Measurements from ENCODE around the gene PPP4R2.
A peak's percentile ranks its signal among the peaks of the same experiment; 100 is the strongest.

Gene PPP4R2

GRCh38 chr3:73069775-73070444, 73.3 kb downstream of the PPP4R2 start:
- no peak for DNase-seq (ENCODE audit: low read depth in 2 of 2)

- no peak for DNase-seq (ENCODE audit: low read depth in 2 of 2)
Measured at GRCh38 chr3:73070675-73071575, 74.3 kb downstream of the PPP4R2 start.

DNA sequence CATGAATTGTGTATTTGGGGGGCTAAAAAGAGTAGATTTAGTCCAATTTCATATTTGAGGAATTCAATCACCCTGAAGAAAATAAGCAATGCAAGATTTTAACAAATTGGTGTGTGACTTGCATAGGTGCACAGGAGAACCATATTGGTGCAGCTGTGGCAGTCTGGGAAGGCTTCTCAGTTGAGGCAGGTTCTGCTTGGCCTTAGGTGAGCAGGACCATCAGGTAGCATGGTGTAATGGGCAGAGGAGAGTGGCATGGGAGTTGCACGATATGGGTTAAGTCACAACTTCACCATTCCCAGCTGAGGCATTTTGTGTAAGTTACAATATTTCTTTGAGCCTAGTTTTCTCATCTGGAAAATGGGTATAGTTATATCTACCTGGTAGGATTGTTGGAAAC, 75.3 kb downstream of the PPP4R2 start:
- no peak for DNase-seq (ENCODE audit: low read depth in 2 of 2)

GRCh38 chr3:73072634-73073033, 76.0 kb downstream of the PPP4R2 start:
- DNase-seq (ENCODE audit: low read depth in 2 of 2): no peak

- DNase-seq (ENCODE audit: low read depth in 2 of 2): no peak
Measured at GRCh38 chr3:73073091-73073707, 76.6 kb downstream of the PPP4R2 start.

GRCh38 chr3:73074781-73075180, 78.2 kb downstream of the PPP4R2 start:
- DNase-seq (ENCODE audit: low read depth in 2 of 2): no peak

DNA sequence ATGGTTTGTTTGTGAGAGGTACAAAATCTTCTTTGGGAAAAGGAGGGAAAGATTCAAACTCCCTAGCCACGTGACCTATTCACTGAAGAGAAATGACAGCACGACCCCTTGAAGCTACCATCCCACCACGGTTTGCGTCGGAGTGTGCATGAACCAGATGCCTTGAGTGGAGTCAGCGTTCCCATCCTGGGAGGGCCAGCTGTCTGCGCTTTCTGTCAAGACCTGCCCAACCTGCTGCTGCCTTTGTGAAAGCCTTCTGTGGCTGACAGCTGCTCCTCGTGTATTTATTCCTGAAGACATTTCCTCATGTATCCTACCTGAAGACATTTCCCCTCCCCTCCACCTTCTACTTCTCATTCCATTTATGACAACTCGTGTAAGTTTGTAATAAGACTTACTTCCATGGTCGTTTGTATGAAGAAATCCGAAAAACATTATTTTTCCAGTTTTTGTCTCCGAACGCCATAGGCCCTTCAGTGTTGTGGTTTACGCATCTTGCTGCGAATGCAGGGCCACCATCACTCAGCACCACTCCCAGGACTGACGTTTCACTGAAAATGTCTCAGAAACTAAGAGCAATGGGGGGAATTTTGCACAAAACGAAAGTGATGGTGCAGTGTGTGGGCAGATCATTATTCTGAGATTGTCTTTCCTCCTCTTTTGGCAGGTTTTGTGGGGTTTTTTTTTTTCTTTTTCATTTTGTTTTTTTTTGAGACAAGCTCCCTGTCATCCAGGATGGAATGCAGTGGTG, 83.8 kb downstream of the PPP4R2 start:
- peak in 1 of 2 donors; percentile 3 for DNase-seq (ENCODE audit: low read depth in 2 of 2)

GRCh38 chr3:73081140-73081539, 84.5 kb downstream of the PPP4R2 start:
- no peak for DNase-seq (ENCODE audit: low read depth in 2 of 2)

- DNase-seq (ENCODE audit: low read depth in 2 of 2): no peak
Measured at GRCh38 chr3:73084170-73084569, 87.6 kb downstream of the PPP4R2 start.

DNA sequence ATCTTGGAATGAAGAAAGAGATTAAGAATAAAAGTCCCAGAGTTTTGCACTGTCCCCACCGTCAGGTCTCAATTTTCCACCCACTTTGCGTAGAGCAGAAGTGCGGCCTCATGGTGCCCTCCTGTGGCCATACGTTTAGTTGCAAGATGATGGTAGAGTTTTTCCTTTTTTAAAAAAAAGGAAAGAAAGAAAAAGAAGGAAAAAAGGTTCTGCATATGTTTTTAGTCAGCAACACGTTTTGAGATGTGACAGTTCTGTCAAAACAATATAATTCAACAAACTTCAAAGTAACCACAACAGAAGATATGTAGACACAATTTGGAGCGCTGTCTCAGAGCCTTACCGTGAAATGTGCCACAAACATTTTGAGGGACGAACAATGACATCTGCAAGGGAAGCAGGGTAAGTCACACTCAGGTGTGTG, 89.5 kb downstream of the PPP4R2 start:
- peak; percentile 30 to 45 for DNase-seq (ENCODE audit: low read depth in 2 of 2)

- DNase-seq (ENCODE audit: low read depth in 2 of 2): no peak
Measured at GRCh38 chr3:73094129-73094528, 97.5 kb downstream of the PPP4R2 start.

DNA sequence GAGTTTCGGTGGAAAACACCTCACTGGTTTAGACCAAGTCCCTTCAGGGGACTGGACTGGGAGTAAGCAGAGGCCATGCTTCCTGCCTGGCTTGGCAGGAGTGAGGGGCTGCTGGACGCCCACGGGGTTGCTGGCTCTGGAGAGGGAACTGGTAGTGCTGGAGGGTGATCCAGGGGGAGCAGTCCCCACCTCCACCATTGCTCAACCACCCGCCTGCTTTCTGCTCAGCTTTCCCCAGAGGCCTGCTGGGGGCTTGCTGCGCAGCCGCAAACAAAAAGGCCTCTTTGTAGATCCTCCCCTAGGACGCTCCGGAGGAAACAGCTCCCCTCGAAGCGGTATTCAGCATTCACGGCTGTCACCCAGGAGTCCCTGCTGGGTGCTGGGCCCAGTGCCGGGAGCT, 98.3 kb downstream of the PPP4R2 start:
- no peak for DNase-seq (ENCODE audit: low read depth in 2 of 2)

DNA sequence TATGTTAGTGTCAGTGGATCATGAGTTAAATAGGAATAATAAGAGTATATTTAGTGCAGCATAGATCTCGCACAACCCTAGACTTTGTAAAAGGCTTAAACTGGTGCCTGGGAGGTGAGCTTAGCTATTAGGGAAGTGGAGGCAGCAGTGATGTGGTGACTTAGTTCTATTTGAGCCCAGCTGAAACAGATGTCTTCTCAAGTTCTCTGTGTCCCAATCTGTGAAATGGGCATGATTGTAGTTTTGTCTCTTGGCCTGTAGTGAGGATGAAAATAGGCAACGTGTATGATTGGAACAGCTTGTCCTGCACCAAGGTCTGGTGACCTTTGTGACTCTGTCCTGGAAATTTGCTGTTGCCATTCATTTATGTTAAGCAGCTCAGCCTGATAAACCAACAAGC, 99.6 kb downstream of the PPP4R2 start:
- DNase-seq (ENCODE audit: low read depth in 2 of 2): no peak

GRCh38 chr3:73098026-73098425, 101.4 kb downstream of the PPP4R2 start:
- DNase-seq (ENCODE audit: low read depth in 2 of 2): no peak

DNA sequence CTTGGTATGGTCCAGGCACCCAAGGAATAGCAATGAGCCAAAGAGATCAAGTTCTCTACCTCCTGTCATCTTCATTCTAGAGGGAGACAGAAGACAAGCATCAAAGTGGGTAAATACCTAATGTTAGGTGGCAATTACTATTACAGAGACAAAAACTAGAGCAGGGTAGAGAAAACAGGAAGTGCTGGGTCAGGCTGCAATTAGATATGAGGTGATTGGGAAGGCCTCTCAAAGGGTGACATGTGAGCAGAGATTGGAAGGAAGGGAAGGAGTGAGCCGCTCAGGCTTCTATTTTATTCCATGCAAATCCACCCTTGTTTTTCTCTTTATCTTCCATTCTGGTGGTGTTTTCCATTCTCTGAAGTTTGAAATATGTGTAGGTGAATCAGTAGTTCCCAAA, 102.3 kb downstream of the PPP4R2 start:
- DNase-seq (ENCODE audit: low read depth in 2 of 2): no peak

GRCh38 chr3:73100741-73101559, 104.3 kb downstream of the PPP4R2 start:
- DNase-seq (ENCODE audit: low read depth in 2 of 2): peak; percentile 63 to 72

DNA sequence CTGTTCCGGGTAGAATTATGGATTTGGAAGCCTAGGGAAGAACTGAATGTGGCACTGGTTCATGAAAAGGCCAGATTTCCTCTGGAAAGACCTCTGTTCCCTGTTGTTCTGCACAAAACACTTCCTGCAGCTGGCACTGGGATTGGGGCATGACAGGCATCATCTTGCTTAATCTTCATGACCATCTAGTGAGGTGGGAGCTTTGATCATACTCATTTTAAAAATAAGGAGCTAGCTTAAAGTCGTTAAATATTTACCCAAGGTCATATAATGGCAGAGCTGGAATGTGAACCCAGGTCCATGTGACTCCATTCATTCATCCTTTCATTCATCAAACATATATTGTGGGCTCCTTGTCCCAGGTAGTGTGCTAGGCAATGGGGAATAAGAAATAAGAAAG, 105.3 kb downstream of the PPP4R2 start:
- DNase-seq (ENCODE audit: low read depth in 2 of 2): no peak

GRCh38 chr3:73107215-73107614, 110.6 kb downstream of the PPP4R2 start:
- DNase-seq (ENCODE audit: low read depth in 2 of 2): no peak

DNA sequence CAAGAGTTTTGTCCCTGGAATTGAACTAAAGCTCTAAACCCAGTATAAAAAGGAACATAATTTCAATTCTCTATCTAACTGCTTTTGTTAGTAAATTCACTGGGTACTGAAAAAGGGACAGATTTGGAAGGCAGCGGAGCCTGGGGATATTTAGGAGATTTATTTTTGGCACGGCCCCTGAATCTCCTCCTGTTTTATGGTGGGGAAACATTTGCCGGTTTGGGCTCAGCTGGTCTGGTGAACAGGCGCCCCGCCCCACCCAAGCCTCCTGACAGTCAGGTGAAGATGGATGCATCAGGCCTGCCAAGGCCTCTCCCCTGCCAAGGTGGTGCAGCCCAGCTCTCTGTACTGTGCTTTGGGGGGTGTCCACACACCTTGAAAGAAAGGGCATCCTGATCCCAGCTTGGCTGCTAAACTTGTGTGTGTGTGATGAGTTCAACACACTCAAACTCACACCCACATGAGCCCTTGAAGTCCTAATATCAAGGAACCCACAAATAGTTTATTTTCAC, 111.1 kb downstream of the PPP4R2 start:
- DNase-seq (ENCODE audit: low read depth in 2 of 2): no peak

DNA sequence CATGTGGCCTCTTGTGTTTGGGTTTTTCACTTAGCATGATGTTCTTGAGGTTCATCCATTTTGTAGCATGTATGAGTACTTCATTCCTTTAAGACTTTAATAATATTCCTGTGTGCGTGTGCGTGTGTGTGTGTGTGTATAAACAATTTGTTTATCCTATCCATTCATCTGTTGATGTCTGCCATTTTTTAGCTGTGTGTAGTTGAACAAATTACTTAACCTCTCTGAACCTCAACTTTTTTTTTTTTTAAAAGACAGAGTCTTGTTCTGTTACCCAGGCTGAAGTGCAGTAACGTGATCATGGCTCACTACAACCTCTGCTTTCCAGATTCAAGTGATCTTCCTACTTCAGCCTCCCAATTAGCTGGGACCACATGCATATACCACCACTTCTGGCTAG, 112.1 kb downstream of the PPP4R2 start:
- no peak for DNase-seq (ENCODE audit: low read depth in 2 of 2)

DNA sequence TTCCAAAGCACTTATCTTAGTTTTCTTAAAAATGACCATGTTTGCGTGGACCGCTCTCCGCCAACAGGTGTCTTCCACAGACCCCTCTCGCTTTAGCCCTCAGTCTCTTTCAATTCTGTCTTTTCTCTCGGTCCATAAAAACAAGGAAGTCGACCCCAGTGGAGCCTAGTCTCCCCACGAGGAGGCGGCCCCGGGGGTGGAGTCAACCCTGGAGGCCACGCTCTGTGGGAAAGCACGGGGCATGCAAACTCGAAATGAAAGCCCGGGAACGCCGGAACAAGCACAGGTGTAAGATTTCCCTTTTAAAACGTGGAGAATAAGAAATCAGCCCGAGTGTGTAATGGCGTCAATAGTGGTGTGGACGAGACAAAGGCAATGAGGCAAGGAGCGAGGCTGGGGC, 113.9 kb downstream of the PPP4R2 start:
- DNase-seq (ENCODE audit: low read depth in 2 of 2): no peak

All from stimulated activated CD4-positive, alpha-beta T cell treated with anti-CD3 and anti-CD28 coated beads, Interleukin-1b, Interleukin-23, amount 100 ng/mL, for 4 hours (primary cell).